Stimulated activated CD4-positive, alpha-beta T cell treated with anti-CD3 and anti-CD28 coated beads, TNF-alpha, amount 100 ng/mL, for 48 hours (primary cell): Measurements from ENCODE around the gene SMYD1.
"Not testable (repeated sequence)": the region's sequence is repeated elsewhere in the genome, so short reads cannot be mapped to it uniquely, and the experiment has no call there.

Experiments used
- DNase-seq, 3 donors: peaks; one replicate each; pipeline ENCODE4 v3.0.0-alpha.2; 2020; ENCODE audit warnings: low read depth in 3 of 3

The SMYD1 gene

DNA sequence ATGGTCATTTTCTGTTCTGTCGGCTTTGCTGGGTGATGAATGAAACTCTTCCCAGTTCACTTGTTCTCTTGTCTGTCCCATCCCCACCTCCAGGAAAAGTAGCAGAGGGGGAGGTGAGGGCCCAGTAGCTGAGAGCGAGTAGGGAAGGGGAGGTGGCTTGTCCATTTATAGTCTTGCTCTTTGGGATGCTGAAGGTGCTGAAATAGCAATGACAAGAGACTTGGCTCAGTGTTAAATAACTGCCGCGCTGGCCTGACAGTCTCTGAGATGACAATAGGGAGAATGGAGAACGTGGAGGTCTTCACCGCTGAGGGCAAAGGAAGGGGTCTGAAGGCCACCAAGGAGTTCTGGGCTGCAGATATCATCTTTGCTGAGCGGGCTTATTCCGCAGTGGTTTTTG is at the start of gene SMYD1:
SMYD1 (plus strand) TSS at position 228 of the 400 bp plus-strand sequence; CDS start at position 268, 40 bp downstream.
- no peak for DNase-seq

DNA sequence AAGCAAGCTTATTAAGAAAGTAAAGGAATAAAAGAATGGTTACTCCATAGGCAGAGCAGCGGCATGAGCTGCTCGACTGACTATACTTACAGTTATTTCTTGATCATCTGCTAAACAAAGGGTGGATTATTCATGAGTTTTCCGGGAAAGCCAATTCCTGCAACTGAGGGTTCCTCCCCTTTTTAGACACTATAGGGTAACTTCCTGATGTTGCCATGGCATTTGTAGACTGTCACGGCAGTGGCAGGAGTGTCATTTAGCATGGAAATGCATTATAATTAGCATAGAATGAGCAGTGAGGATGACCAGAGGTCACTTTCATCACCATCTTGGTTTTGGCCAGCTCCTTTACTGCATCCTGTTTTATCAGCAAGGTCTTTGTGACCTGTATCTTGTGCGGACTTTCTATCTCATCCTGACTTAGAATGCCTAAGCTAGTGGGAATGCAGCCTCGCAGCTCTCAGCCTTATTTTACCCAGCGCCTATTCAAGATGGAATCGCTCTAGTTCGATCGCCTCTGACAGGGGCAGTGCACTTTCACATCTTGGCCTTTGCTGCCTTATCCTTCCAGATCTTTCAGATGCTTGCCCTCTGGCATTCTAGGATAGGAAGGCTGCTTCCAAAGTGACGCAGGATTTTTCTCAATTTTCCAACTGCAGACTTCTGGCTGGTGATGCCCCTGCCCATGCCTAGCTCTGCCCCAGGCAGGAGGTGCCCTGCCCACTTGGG is 49.4 kb upstream of the SMYD1 start:
- DNase-seq, result not testable (repeated sequence)

DNA sequence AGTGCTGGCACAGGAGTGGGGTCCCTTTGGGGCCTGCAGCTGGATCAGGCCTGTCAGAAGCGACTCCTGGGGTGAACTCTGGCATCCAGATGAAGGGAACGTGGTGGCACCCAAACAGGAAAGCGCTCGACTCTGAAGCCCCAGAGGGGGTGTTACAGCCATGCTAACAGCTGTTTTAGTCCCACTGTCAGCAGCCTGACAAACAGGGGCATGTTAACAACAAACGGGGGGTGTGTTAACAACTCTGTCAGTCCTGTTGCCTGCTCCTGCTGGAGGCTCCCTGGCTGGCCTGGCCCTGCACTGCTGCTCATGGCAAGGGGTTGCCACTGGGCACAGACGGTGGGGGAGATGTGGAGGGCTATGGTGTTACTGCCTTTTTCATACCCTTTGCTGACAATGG is 48.7 kb upstream of the SMYD1 start:
- no peak for DNase-seq

GRCh38 chr2:88019985-88020384 is 47.6 kb upstream of the SMYD1 start:
- DNase-seq, result no peak

DNA sequence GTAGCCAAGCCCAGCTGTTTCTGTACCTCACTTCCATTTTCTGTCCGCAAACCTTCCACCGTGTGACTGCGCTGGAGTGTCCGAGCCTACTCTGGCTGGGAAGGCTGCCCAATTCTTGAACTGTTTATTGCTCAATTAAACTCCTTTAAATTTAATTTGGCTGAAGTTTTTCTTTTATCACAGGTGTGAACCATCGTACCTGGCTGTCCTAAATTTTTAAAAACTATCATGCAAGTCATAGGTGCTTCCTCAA is 45.0 kb upstream of the SMYD1 start:
- DNase-seq, result no peak

DNA sequence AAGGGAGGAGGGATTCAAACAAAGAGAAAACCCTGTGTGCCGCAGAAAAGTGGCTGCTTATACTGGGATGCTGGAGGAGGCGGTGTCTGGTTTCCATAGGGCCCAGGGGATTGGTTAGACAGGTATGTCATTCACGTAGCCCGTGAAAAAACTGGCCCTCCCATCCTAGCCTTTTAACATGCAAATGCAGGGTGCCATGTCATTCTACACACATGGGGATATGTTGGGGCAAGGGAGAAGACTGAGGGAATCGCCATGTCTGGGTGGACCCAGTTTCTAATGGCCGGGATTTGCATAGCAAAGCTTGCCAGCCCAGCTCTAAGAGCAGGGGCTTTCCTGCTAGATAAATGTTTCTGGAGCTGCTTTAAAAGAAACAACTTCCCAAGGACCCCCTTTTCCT is 43.1 kb upstream of the SMYD1 start:
- DNase-seq, result no peak

- no peak for DNase-seq
Observed at GRCh38 chr2:88027697-88028389, 39.8 kb upstream of the SMYD1 start.

DNA sequence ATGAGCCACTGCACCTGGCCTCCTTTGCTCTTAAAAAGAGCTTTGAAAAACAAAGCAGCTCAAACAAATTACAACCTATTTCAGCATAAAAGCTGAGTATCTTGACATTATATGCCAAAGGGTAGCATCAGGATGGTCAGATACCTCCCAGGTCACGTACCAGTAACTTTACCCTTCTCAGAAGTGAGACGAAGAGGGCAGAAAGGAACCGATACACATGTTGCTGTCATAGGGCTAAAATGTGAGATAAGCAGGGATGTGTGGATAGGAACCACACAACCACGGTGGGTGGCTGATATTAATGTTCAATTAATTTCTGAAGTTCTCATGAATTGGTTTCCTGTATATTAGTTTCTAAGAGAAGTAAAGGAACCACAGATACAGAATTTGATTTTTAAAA is 38.7 kb upstream of the SMYD1 start:
- no peak for DNase-seq

DNA sequence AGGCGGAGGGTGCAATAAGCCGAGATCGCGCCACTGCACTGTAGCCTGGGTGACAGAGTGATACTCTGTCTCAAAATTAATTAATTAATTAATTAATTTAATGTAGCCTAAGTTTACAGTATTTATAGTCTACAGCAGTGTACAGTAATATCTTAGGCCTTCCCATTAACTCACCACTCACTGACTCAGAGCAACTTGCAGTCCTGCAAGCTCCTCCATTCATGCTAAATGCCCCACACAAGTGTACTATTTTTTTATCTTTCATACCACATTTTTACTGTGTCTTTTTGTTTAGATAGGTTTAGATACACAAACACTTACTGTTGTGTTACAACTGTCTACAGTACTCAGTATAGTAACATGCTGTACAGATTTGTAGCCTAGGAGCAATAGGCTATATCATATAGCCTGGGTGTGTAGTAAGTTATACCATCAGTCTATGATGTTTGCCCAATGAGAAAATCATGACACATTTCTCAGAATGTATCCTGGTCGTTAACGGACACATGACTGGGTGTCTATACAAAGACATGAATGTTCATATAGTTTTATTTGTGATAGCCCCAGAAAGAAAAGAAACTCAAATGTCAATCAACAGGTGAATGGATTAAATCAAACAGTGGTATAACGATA is 35.4 kb upstream of the SMYD1 start:
- no peak for DNase-seq

- no peak for DNase-seq
Observed at GRCh38 chr2:88036182-88036581, 31.4 kb upstream of the SMYD1 start.

DNA sequence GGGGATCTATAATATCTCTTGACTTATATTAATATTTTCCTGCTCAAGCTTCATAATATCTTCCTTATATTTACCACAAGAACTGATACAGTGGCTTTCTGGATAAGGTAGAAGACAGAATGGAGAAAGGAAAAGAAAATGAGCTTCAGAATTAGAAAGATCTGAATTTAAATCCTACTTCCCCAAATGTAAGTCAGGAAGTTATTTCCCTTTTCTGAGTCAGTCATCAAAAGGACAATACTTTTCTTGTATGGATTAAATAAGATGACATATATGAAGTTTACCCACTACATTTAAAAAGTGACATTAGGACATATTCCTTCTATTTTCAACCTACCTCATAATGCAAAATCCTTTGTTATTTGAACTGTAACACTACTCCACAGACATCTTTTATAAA is 31.0 kb upstream of the SMYD1 start:
- DNase-seq, result no peak

DNA sequence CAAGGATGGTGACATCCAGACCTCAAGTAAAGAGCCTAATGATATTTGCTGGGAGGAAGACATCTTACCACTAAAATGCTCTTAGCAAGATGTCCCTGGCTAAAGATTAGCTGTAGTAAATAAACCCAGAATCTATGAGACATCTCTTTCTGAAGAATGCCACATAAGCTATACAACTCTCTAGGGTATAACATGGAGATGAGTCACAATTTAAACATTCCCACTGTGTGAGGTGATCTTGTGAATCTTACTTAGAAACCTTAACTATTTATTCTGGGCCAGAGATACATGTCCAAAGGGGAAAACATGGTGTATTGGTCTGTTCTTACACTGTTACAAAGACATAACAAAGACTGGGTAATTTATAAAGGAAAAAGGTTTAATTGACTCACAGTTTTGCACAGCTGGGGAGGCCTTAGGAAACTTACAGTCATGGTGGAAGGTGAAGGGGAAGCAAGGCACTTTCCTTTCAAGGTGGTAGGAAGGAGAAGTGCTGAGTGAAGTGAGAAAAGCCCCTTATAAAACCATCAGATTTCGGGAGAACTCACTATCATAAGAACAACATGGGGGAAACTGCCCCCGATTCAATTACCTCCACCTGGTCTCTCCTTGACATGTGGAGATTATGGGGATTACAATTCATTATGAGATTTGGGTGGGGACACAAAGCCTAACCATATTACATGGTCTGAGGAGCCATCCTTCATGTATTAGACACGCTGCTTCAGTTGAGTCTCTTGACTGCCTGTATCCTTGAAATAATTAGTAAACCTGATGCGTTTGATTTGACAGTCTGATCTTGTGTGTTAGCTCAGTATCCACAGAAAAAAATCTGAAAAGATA is 29.1 kb upstream of the SMYD1 start:
- no peak for DNase-seq

DNA sequence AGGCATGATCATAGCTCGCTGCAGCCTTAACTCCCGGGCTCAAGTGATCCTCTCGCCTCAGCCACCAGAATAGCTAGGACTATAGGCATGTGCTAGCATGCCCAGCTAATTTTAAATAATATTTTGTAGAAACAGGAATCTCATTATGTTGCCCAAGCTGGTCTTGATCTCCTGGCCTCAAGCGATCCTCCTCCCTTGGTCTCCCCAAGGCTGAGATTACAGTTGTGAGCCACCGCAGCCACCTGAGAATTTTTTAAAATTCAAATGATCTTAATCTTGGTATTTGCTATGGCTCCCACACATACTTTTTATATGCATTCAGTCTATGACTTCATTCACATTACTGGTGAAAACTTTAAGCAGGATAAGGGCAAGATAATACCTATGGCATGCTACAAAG is 25.1 kb upstream of the SMYD1 start:
- DNase-seq, result no peak

GRCh38 chr2:88045561-88045960 is 22.1 kb upstream of the SMYD1 start:
- DNase-seq, result not testable (repeated sequence)

DNA sequence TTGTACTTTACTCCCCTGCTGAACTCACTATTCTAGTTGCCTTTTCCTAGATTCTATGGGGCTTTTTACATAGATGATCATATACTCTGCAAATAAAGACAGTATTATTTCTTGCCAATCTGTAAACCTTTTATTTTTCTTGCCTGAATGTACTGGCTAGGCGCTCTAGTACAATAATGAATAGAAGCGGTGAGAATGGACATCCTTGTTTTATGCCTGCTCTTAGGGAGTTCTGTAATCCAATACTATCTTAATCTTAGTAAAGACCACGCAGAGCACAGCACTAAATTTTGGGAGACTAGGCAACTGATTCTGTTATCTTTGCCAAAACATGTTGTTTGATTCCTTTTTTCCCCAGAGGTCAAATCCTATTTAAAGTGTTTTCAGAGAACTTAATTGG is 19.1 kb upstream of the SMYD1 start:
- no peak for DNase-seq

- DNase-seq, result no peak
Observed at GRCh38 chr2:88049622-88050021, 18.0 kb upstream of the SMYD1 start.

DNA sequence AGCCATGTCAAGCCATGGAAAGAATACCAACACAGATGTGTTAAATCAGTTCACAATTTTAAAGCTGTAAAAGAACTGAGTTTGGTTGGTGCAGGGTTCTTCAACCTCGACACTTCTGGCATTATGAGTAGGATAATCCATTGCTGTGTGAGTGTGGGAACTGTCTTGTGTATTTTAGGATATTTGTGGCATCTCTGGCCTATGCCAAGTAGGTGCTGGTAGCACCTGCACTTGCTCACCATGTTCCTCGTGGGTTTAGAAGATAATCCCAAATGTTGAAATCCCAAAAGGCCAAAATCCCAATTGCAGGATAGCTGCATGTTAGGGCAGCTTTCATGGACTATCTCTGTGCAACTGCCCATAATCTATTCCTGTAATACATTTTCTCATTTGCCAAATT is 15.8 kb upstream of the SMYD1 start:
- DNase-seq, result no peak

DNA sequence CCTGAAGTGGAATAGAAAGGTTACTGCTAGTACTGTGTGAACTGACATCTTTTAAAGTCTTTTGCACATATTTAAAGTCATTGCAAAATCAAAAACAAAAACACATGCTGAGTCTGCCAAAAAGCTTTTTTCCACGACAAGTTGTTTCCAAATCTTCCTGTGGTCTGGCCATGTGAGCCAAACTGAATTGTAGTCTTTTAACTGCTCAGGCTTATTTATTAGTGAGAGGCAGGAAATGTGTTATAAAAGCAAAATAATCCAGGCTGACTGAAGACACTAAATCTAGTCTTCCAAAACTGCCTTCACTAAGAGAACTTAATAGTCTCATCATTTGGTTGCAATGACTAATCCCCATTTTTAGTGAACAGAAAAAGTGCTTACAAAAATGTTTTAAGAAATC is 14.3 kb upstream of the SMYD1 start:
- no peak for DNase-seq

GRCh38 chr2:88053934-88054781 is 13.5 kb upstream of the SMYD1 start:
- no peak for DNase-seq

- no peak for DNase-seq
Observed at GRCh38 chr2:88054782-88055370, 12.7 kb upstream of the SMYD1 start.
